Endodermal cell (in vitro differentiated cells): ENCODE measurements around the gene CDC14A. TPM values are rescaled to one million over a fixed set of nuclear protein-coding genes. Genes with fewer than 3 reads are reported as not detected.

ENCODE experiments used
- DNase-seq: peaks from one replicate; pipeline ENCODE4 v3.0.0-alpha.2; 2017
- H3K27ac ChIP-seq: 2 replicates; pipeline ENCODE4 v1.5.1; 2013; ENCODE audit warnings: mild to moderate bottlenecking, low read depth, low read length, moderate library complexity
- H3K27me3 ChIP-seq: 2 replicates; pipeline ENCODE4 v1.6.1; 2013; ENCODE audit warnings: mild to moderate bottlenecking, low read length, moderate library complexity; ENCODE audit not compliant: insufficient read depth, control insufficient read depth, poor library complexity, severe bottlenecking
- H3K36me3 ChIP-seq: 2 replicates; pipeline ENCODE4 v1.7.0; 2013; ENCODE audit warnings: mild to moderate bottlenecking, low read length, moderate library complexity; ENCODE audit not compliant: control insufficient read depth, insufficient read depth
- H3K4me1 ChIP-seq: one replicate; pipeline ENCODE4 v1.7.0; 2013; ENCODE audit warnings: low read length; ENCODE audit not compliant: control insufficient read depth, insufficient read depth
- H3K4me3 ChIP-seq: 2 replicates; pipeline ENCODE4 v1.5.1; 2013; ENCODE audit warnings: mild to moderate bottlenecking, low read length, moderate library complexity
- H3K9ac ChIP-seq: 2 replicates; pipeline ENCODE4 v1.6.1; 2013; ENCODE audit warnings: mild to moderate bottlenecking, low read length, moderate library complexity; ENCODE audit not compliant: poor library complexity, severe bottlenecking; ENCODE audit errors: extremely low read depth
- H3K9me3 ChIP-seq: 2 replicates; pipeline ENCODE4 v1.6.1; 2013; ENCODE audit warnings: mild to moderate bottlenecking, low read length, moderate library complexity; ENCODE audit not compliant: control insufficient read depth
- H3K27ac Mint-ChIP-seq: 2 replicates; pipeline ENCODE4 v1.8.0; 2020; ENCODE audit warnings: mixed read lengths
- H3K27me3 Mint-ChIP-seq: 2 replicates; pipeline ENCODE4 v1.8.0; 2021; ENCODE audit warnings: mild to moderate bottlenecking, mixed read lengths; ENCODE audit not compliant: insufficient read depth
- H3K36me3 Mint-ChIP-seq: 2 replicates; pipeline ENCODE4 v1.8.0; 2020; ENCODE audit warnings: low read depth, mixed read lengths
- H3K4me1 Mint-ChIP-seq: 2 replicates; pipeline ENCODE4 v1.8.0; 2020; ENCODE audit warnings: mixed read lengths
- H3K4me3 Mint-ChIP-seq: 2 replicates; pipeline ENCODE4 v1.8.0; 2020; ENCODE audit warnings: mild to moderate bottlenecking, moderate library complexity, mixed read lengths
- H3K9me3 Mint-ChIP-seq: 2 replicates; pipeline ENCODE4 v1.8.0; 2020; ENCODE audit warnings: mild to moderate bottlenecking, mixed read lengths
- CTCF ChIP-seq: fragments of 200-600 bp; sonication (generic); conservative IDR thresholded peaks from 2 replicates; pipeline ENCODE4 v1.5.0; 2021; ENCODE audit warnings: antibody characterized with exemption, mild to moderate bottlenecking
- WGBS, 2 experiments: methylation state at CpG; one replicate each; pipeline versions ENCODE4 v1.1.5 to v1.1.7; 2013; ENCODE audit warnings: missing lambda C conversion rate in 2 of 2, mixed read lengths in 1 of 2; ENCODE audit not compliant: insufficient coverage in 1 of 2, insufficient read length in 1 of 2; 5-methylcytosine and 5-hydroxymethylcytosine counted together
- total RNA-seq, 2 donors: library from RNA; stranded (reverse); fragmentation: NEBNext Ultra II Directional in 1 of 2; extraction: Animal tissue kit (Norgen Biotek cat#: 25700) in 1 of 2; gene quantifications; 2 replicates in 1 of 2; 3 replicates in 1 of 2; pipeline ENCODE4 v1.2.1, GENCODE V29; 2021

The CDC14A gene
- total RNA-seq, 2 donors from 2014 or later = 14.5 to 17.6 TPM

GRCh38 chr1:100528871-100529270 lies 176.6 kb downstream of the CDC14A start:
- no peaks in the 10 kb centered on the region for H3K36me3 Mint-ChIP-seq
- no peaks in the 10 kb centered on the region for H3K27me3 ChIP-seq
- no peak for TF ChIP-seq CTCF
- no peak overlapping the region for H3K4me3 Mint-ChIP-seq
- no peak overlapping the region for H3K27ac ChIP-seq
- no peaks in the 10 kb centered on the region for H3K4me1 Mint-ChIP-seq
- DNase-seq = no peak
- no peak overlapping the region for H3K27ac Mint-ChIP-seq
- peaks cover 8% of the 10 kb centered on the region for H3K27me3 Mint-ChIP-seq
- no peaks in the 10 kb centered on the region for H3K4me1 ChIP-seq
- no peaks in the 10 kb centered on the region for H3K9me3 ChIP-seq
- H3K4me3 ChIP-seq = no peak overlapping the region
- H3K36me3 ChIP-seq = no peaks in the 10 kb centered on the region
- 82 to 100% methylated on average over 1 to 2 of the region's 2 CpGs for WGBS, 2 experiments
- no peak overlapping the region for H3K9ac ChIP-seq
- H3K9me3 Mint-ChIP-seq = no peaks in the 10 kb centered on the region

GRCh38 chr1:100530141-100530540 lies 177.8 kb downstream of the CDC14A start:
- H3K4me1 Mint-ChIP-seq = no peaks in the 10 kb centered on the region
- Histone ChIP-seq H3K4me1 (no peaks in the 10 kb centered on the region), H3K4me3 (no peak overlapping the region), H3K27ac (no peak overlapping the region), H3K36me3 (no peaks in the 10 kb centered on the region), H3K9me3 (no peaks in the 10 kb centered on the region), H3K9ac (no peak overlapping the region), H3K27me3 (peaks cover 5% of the 10 kb centered on the region)
- 90 to 97% methylated on average over 4 to 5 of the region's 5 CpGs for WGBS, 2 experiments
- H3K36me3 Mint-ChIP-seq = no peaks in the 10 kb centered on the region
- no peak for TF ChIP-seq CTCF
- no peak for DNase-seq
- no peak overlapping the region for H3K4me3 Mint-ChIP-seq
- H3K9me3 Mint-ChIP-seq = no peaks in the 10 kb centered on the region
- peaks cover 16% of the 10 kb centered on the region for H3K27me3 Mint-ChIP-seq
- no peak overlapping the region for H3K27ac Mint-ChIP-seq

DNA sequence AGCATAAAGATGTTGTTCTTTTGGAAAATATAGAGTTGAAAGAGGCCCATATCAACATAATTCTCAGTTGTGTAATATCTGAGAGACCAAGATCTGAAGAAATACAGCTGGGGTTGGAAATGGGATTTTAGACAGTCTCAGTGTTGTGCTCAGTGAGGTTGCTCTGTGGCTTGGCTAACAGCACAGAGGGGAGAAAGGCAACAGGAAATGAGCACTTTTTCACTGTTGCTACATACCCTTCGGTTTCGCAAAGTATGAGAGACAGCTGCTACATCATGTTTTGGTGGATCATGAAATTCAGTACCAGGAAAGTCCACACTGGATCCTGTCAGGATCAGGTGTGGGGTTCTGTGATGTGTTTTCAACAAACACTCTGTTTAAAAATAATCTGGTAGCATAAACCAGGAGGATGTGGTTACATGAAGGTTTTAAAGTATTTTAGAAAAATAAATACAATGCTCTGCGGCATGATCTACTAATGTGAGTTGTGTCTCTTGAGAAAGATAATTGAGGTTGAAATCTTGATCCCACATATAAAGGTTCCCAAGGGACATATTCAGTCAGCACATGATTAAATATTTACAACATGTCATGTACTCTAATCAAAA lies 178.7 kb downstream of the CDC14A start:
- no peaks in the 10 kb centered on the region for H3K4me1 Mint-ChIP-seq
- Histone ChIP-seq H3K27ac (no peak overlapping the region), H3K4me1 (no peaks in the 10 kb centered on the region), H3K27me3 (peaks cover 13% of the 10 kb centered on the region), H3K36me3 (no peaks in the 10 kb centered on the region), H3K4me3 (no peak overlapping the region), H3K9ac (no peak overlapping the region), H3K9me3 (no peaks in the 10 kb centered on the region)
- H3K9me3 Mint-ChIP-seq = no peaks in the 10 kb centered on the region
- WGBS, 2 experiments = 95 to 100% methylated on average over 1 to 3 of the region's 3 CpGs
- H3K4me3 Mint-ChIP-seq = no peak overlapping the region
- no peak for DNase-seq
- TF ChIP-seq CTCF = no peak
- no peaks in the 10 kb centered on the region for H3K36me3 Mint-ChIP-seq
- no peak overlapping the region for H3K27ac Mint-ChIP-seq
- H3K27me3 Mint-ChIP-seq = peaks cover 25% of the 10 kb centered on the region
